Caco-2 (cell line): Measurements from ENCODE around the gene DCTN4. TPM values are rescaled to one million over a fixed set of nuclear protein-coding genes. Genes with fewer than 3 reads are reported as not detected.
"Not testable (repeated sequence)": the region's sequence is repeated elsewhere in the genome, so short reads cannot be mapped to it uniquely, and the experiment has no call there.

Source experiments
- BruUV-seq: library from RNA; stranded (reverse); fragments of 400-500 nt; replicated peaks from 2 replicates; lab custom pipeline; 2021; lab: Mats Ljungman, UMichigan
- CTCF ChIA-PET: fragments of 300-600 bp; sonication (Branson Sonifier 250); formaldehyde crosslinking; loops from one replicate; lab custom pipeline; 2022; ENCODE audit warnings: antibody characterized with exemption; lab: Charles Lee
- POLR2A ChIA-PET: fragments of 300-600 bp; sonication (Branson Sonifier 250); formaldehyde crosslinking; loops from one replicate; lab custom pipeline; 2022; ENCODE audit warnings: antibody characterized with exemption; lab: Charles Lee
- DNase-seq, 2 experiments: peaks; one replicate each; pipeline versions ENCODE4 v3.0.0 to v3.0.0-alpha.2; 2020 to 2022
- H3K27me3 ChIP-seq: replicated peaks from 2 replicates; pipeline ENCODE4 v1.6.0; 2011; ENCODE audit warnings: low read length; ENCODE audit not compliant: control insufficient read depth, insufficient read depth
- H3K36me3 ChIP-seq: 2 replicates; pipeline ENCODE4 v1.5.1; 2011; ENCODE audit warnings: low read length; ENCODE audit not compliant: control insufficient read depth, insufficient read depth
- H3K4me1 ChIP-seq: fragments of 250-450 bp; sonication (Bioruptor Pico); 2 replicates; pipeline ENCODE4 v1.5.1; 2020; ENCODE audit warnings: mild to moderate bottlenecking
- H3K4me3 ChIP-seq: 2 replicates; pipeline ENCODE4 v1.5.1; 2011; ENCODE audit warnings: low read depth, mild to moderate bottlenecking, control low read depth, low read length
- H3K9me3 ChIP-seq: fragments of 250-450 bp; sonication (Bioruptor Pico); 2 replicates; pipeline ENCODE4 v1.5.1; 2020; ENCODE audit warnings: mild to moderate bottlenecking, moderate library complexity
- H3K27ac Mint-ChIP-seq: one replicate; pipeline ENCODE4 v1.8.0; 2022; ENCODE audit warnings: mixed read lengths; ENCODE audit not compliant: unreplicated experiment
- H3K27me3 Mint-ChIP-seq: one replicate; pipeline ENCODE4 v1.8.0; 2022; ENCODE audit warnings: mixed read lengths; ENCODE audit not compliant: insufficient read depth, unreplicated experiment
- H3K36me3 Mint-ChIP-seq: one replicate; pipeline ENCODE4 v1.8.0; 2022; ENCODE audit warnings: mild to moderate bottlenecking, mixed read lengths; ENCODE audit not compliant: insufficient read depth, unreplicated experiment
- H3K4me1 Mint-ChIP-seq: one replicate; pipeline ENCODE4 v1.8.0; 2022; ENCODE audit warnings: low read depth, mixed read lengths; ENCODE audit not compliant: unreplicated experiment
- H3K4me3 Mint-ChIP-seq: one replicate; pipeline ENCODE4 v1.8.0; 2022; ENCODE audit warnings: mild to moderate bottlenecking, moderate library complexity, mixed read lengths; ENCODE audit not compliant: unreplicated experiment
- H3K9me3 Mint-ChIP-seq: one replicate; pipeline ENCODE4 v1.8.0; 2022; ENCODE audit warnings: mixed read lengths; ENCODE audit not compliant: unreplicated experiment
- intact Hi-C: fragments of 100-400 bp; cut with micrococcal nuclease; formaldehyde crosslinking; loops from one replicate; pipeline ENCODE4 v1.10.0; 2022; ENCODE audit not compliant: unreplicated experiment
- total RNA-seq: library from RNA; stranded (reverse); gene quantifications from 2 replicates; pipeline ENCODE4 v1.2.3, GENCODE V29; 2022
- TF ChIP-seq, protein P1 (sequence below), 2 experiments: fragments of 200-600 bp in 1 of 2; IDR thresholded peaks; 1 replicate in 1 of 2; 2 replicates in 1 of 2; pipeline versions ENCODE4 v1.5.1 to v1.8.0; 2011 to 2022; ENCODE audit warnings: antibody characterized with exemption in 1 of 2, control low read depth in 1 of 2, inconsistent platforms in 1 of 2, low read depth in 1 of 2, low read length in 1 of 2, mild to moderate bottlenecking in 1 of 2, moderate library complexity in 1 of 2; ENCODE audit not compliant: insufficient read depth in 1 of 2, severe bottlenecking in 1 of 2, unreplicated experiment in 1 of 2

The DCTN4 gene
- total RNA-seq, 1 experiment from 2014 or later: 62.2 TPM

DNA sequence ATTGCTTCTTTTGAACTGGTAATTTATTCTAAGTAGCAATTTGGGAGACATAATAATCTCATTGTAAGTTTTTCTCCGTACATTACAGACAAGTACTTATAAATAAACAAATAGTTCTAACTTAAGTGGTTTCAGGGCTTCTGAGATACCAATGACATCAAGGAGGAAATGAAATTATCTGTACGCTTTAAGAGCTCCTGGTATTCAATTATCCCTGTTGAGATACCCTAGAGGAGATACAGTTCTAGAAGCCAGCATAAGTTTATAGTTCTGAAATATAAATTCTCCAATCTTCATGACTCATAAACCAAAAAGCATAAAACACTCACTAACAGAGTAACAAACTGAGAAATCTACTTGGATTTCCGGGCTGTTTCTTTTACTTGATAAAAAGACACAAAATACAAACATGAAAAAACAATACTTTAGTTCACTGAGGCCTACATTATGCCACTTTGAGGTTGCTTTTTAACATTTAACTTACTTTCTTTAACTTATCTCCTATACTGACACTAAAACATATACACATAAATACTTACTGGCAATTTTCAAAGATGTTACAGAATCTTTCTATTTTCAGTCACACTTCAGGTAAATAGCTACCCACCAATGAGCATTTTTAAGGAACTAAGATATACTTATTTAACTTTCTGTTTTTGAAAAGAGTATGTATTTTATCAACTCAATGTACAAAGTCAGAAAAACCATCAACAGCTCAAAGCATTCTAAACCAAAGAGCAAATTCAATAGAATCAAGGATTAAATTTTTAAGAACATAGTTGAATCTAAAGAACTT is 7.5 kb downstream of the DCTN4 start:
- Mint-ChIP-seq H3K4me1 (no peaks in the 10 kb centered on the region), H3K27me3 (no peaks in the 10 kb centered on the region), H3K9me3 (no peaks in the 10 kb centered on the region), H3K27ac (no peak overlapping the region), H3K4me3 (no peak overlapping the region), H3K36me3 (peaks cover 47% of the 10 kb centered on the region)
- ChIA-PET CTCF (no interaction called here), POLR2A (no interaction called here)
- no peak for DNase-seq
- Histone ChIP-seq H3K9me3 (0 out of 2 replicates have a peak, but pooled peaks cover 3% of the 10 kb centered on the region), H3K27me3 (no peaks in the 10 kb centered on the region), H3K36me3 (peaks cover 6% of the 10 kb centered on the region), H3K4me1 (peaks cover 3% of the 10 kb centered on the region; the same call in 1 of the 2 replicates), H3K4me3 (no peak overlapping the region)
- intact Hi-C loops: loop anchor here (10.0 kb wide), 1 partner anchor 296 kb away; no protein-coding TSS in a partner anchor
- no TSS peak for BruUV-seq
- TF ChIP-seq, protein P1, sequence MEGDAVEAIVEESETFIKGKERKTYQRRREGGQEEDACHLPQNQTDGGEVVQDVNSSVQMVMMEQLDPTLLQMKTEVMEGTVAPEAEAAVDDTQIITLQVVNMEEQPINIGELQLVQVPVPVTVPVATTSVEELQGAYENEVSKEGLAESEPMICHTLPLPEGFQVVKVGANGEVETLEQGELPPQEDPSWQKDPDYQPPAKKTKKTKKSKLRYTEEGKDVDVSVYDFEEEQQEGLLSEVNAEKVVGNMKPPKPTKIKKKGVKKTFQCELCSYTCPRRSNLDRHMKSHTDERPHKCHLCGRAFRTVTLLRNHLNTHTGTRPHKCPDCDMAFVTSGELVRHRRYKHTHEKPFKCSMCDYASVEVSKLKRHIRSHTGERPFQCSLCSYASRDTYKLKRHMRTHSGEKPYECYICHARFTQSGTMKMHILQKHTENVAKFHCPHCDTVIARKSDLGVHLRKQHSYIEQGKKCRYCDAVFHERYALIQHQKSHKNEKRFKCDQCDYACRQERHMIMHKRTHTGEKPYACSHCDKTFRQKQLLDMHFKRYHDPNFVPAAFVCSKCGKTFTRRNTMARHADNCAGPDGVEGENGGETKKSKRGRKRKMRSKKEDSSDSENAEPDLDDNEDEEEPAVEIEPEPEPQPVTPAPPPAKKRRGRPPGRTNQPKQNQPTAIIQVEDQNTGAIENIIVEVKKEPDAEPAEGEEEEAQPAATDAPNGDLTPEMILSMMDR (IDR thresholded peaks at IDR 0.05; ENCODE audit: insufficient read depth in 1 of 2, low read depth in 1 of 2, low read length in 1 of 2, severe bottlenecking in 1 of 2, unreplicated experiment in 1 of 2): no peak

DNA sequence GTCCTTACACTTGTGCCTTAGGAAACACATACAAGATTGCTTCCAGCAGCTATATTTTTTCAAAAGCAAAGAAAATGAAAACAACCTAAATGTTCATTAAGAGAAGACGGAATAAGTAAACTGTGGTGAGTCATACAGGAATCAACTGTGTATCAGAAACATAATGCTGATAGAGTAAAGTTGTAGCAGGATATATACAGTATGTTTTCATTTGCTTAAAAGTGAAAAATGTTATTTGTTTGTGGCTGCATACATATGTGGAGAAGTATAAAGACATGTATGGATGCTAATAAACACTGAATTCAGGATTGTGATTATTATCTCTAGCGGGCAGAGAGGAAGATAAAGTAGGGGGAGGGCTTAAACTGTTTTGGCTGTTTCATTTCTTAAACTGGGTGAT is 8.3 kb downstream of the DCTN4 start:
- 0 out of 2 replicates have a peak, but pooled peaks cover 3% of the 10 kb centered on the region for H3K9me3 ChIP-seq
- no peak overlapping the region for H3K4me3 ChIP-seq
- peaks cover 6% of the 10 kb centered on the region for H3K36me3 ChIP-seq
- intact Hi-C loops: loop anchor here (10.0 kb wide), 1 partner anchor 296 kb away; no protein-coding TSS in a partner anchor
- no peaks in the 10 kb centered on the region for H3K27me3 Mint-ChIP-seq
- TF ChIP-seq, protein P1 (IDR thresholded peaks at IDR 0.05; ENCODE audit: insufficient read depth in 1 of 2, low read depth in 1 of 2, low read length in 1 of 2, severe bottlenecking in 1 of 2, unreplicated experiment in 1 of 2): no peak
- H3K27me3 ChIP-seq: no peaks in the 10 kb centered on the region
- no peak overlapping the region for H3K27ac Mint-ChIP-seq
- no TSS peak for BruUV-seq
- no peak overlapping the region for H3K4me3 Mint-ChIP-seq
- H3K9me3 Mint-ChIP-seq: no peaks in the 10 kb centered on the region
- H3K4me1 Mint-ChIP-seq: no peaks in the 10 kb centered on the region
- DNase-seq: no peak
- CTCF ChIA-PET: no interaction called here
- POLR2A ChIA-PET: no interaction called here
- H3K4me1 ChIP-seq: peaks cover 3% of the 10 kb centered on the region; the same call in 1 of the 2 replicates
- H3K36me3 Mint-ChIP-seq: peaks cover 40% of the 10 kb centered on the region

DNA sequence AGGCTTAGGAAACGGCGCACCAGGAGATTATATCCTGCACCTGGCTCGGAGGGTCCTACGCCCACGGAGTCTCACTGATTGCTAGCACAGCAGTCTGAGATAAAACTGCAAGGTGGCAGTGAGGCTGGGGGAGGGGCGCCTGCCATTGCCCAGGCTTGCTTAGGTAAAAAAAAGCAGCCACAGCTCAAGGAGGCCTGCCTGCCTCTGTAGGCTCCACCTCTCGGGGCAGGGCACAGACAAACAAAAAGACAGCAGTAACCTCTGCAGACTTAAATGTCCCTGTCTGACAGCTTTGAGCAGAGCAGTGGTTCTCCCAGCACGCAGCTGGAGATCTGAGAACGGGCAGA is 15.7 kb downstream of the DCTN4 start:
- intact Hi-C loops, H3K36me3 ChIP-seq, BruUV-seq, H3K4me3 Mint-ChIP-seq, H3K4me1 ChIP-seq, DNase-seq, H3K9me3 ChIP-seq, H3K9me3 Mint-ChIP-seq, H3K27me3 ChIP-seq, H3K4me1 Mint-ChIP-seq, H3K27ac Mint-ChIP-seq, POLR2A ChIA-PET, CTCF ChIA-PET, H3K27me3 Mint-ChIP-seq, H3K4me3 ChIP-seq: not testable (repeated sequence)
- peaks cover 31% of the 10 kb centered on the region for H3K36me3 Mint-ChIP-seq

DNA sequence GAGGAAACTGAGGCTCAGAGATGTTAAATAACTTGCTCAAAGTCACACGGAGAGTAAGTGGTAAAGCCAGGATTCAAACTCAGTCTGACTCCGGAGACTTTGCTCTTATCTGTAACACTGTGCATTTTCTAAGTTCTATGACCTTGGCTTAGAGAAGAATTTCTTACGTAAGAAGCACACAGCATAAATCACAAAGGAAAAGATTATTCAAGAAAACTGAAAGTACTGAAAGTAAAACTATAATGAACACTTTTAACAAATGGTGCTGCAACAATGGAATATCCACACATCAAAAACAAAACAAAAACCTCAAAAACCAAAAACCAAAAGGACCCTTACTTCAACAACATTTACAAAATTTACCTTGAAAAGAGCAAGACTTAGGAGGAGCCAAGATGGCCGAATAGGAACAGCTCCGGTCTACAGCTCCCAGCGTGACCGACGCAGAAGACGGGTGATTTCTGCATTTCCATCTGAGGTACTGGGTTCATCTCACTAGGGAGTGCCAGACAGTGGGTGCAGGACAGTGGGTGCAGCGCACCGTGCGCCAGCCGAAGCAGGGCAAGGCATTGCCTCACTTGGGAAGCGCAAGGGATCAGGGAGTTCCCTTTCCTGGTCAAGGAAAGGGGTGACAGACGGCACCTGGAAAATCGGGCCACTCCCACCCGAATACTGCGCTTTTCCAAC is 16.2 kb downstream of the DCTN4 start:
- H3K36me3 Mint-ChIP-seq: peaks cover 31% of the 10 kb centered on the region
- H3K27me3 ChIP-seq, H3K4me1 ChIP-seq, BruUV-seq, H3K27me3 Mint-ChIP-seq, H3K4me1 Mint-ChIP-seq, DNase-seq, H3K9me3 Mint-ChIP-seq, intact Hi-C loops, CTCF ChIA-PET, POLR2A ChIA-PET, H3K4me3 ChIP-seq, H3K36me3 ChIP-seq, H3K9me3 ChIP-seq, H3K27ac Mint-ChIP-seq, H3K4me3 Mint-ChIP-seq: not testable (repeated sequence)
